ENCODE measurements around the gene VSTM2L. TPM values are rescaled to one million over a fixed set of nuclear protein-coding genes. Genes with fewer than 3 reads are reported as not detected.

The VSTM2L gene
- total and polyA plus RNA-seq, 3 donors from 2014 or later: 7.3 to 74.7 (median 40.2) TPM

- H3K4me1 ChIP-seq: no peaks in the 10 kb centered on the region
- no peak overlapping the region for H3K27ac ChIP-seq
- TF ChIP-seq CTCF (IDR thresholded peaks at IDR 0.05): no peak
- TF ChIP-seq POLR2A (IDR thresholded peaks at IDR 0.05): no peak
- H3K36me3 ChIP-seq (ENCODE audit: low read depth, missing control alignments): no peaks in the 10 kb centered on the region
- H3K4me3 ChIP-seq: no peak overlapping the region
- 87 to 91% methylated on average over 12 to 19 of the region's 19 CpGs for WGBS, 2 donors
- intact Hi-C loops (cut with DNase I; ENCODE audit: low total_unique reads): no loop called here
- H3K9me3 ChIP-seq: no peaks in the 10 kb centered on the region
- no peaks in the 10 kb centered on the region for H3K27me3 ChIP-seq
- no peak for DNase-seq
Measured at GRCh38 chr20:37925265-37926165, 22.6 kb downstream of the VSTM2L start.

GRCh38 chr20:37926612-37927011, 23.7 kb downstream of the VSTM2L start:
- no peak for TF ChIP-seq CTCF (IDR thresholded peaks at IDR 0.05)
- TF ChIP-seq POLR2A (IDR thresholded peaks at IDR 0.05): no peak
- no peaks in the 10 kb centered on the region for H3K36me3 ChIP-seq (ENCODE audit: low read depth, missing control alignments)
- 87 to 94% methylated on average over 3 to 4 of the region's 4 CpGs for WGBS, 2 donors
- H3K9me3 ChIP-seq: no peaks in the 10 kb centered on the region
- DNase-seq: no peak
- H3K4me3 ChIP-seq: no peak overlapping the region
- intact Hi-C loops (cut with DNase I; ENCODE audit: low total_unique reads): no loop called here
- H3K27me3 ChIP-seq: no peaks in the 10 kb centered on the region
- H3K4me1 ChIP-seq: no peaks in the 10 kb centered on the region
- no peak overlapping the region for H3K27ac ChIP-seq

GRCh38 chr20:37927410-37928095, 24.6 kb downstream of the VSTM2L start:
- Histone ChIP-seq H3K9me3 (no peaks in the 10 kb centered on the region), H3K27ac (no peak overlapping the region), H3K4me1 (no peaks in the 10 kb centered on the region), H3K27me3 (no peaks in the 10 kb centered on the region), H3K4me3 (no peak overlapping the region), H3K36me3 (ENCODE audit: low read depth, missing control alignments) (no peaks in the 10 kb centered on the region)
- no peak for DNase-seq
- 90 to 97% methylated on average over 6 to 18 of the region's 18 CpGs for WGBS, 2 donors
- no peak for TF ChIP-seq CTCF (IDR thresholded peaks at IDR 0.05)
- no peak for TF ChIP-seq POLR2A (IDR thresholded peaks at IDR 0.05)
- intact Hi-C loops (cut with DNase I; ENCODE audit: low total_unique reads): no loop called here

- WGBS, 2 donors: 69 to 73% methylated on average over 8 of the region's 8 CpGs
- no peaks in the 10 kb centered on the region for H3K9me3 ChIP-seq
- no peak overlapping the region for H3K27ac ChIP-seq
- no peaks in the 10 kb centered on the region for H3K27me3 ChIP-seq
- no peaks in the 10 kb centered on the region for H3K36me3 ChIP-seq (ENCODE audit: low read depth, missing control alignments)
- H3K4me1 ChIP-seq: no peaks in the 10 kb centered on the region
- H3K4me3 ChIP-seq: no peak overlapping the region
- no peak for TF ChIP-seq POLR2A (IDR thresholded peaks at IDR 0.05)
- no peak for TF ChIP-seq CTCF (IDR thresholded peaks at IDR 0.05)
- intact Hi-C loops (cut with DNase I; ENCODE audit: low total_unique reads): no loop called here
- no peak for DNase-seq
Measured at GRCh38 chr20:37928996-37929682, 26.2 kb downstream of the VSTM2L start.

All from testis (tissue), 3 donors.